ENCODE measurements around the gene TSPAN15.

DNA sequence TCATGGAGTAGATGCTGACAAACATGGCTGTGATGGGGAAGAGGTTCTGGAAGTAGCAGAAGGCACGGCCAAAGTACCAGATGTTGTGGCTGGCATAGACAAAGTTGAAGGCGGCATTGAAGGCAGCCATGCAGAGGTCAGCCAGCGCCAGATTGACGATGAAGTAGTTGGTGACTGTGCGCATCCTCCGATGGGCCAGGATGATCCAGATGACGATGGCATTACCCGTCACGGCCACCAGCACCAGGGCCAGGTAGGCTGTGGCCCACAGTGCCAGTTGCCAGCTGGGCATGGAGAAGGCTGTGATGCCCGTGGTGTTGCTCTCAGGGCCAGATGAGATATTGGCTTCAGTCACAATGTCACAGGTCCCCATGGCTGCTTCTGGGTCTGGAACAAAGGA, 35.3 kb upstream of the TSPAN15 start:
- no peak for TF ChIP-seq ZBTB17 (tag by site-specific recombination; IDR thresholded peaks at IDR 0.05)
- TF ChIP-seq ZNF121 (tag by site-specific recombination; IDR thresholded peaks at IDR 0.05): no peak
- no peak for TF ChIP-seq ZNF404 (tag by site-specific recombination; IDR thresholded peaks at IDR 0.05)
- TF ChIP-seq, protein P1, sequence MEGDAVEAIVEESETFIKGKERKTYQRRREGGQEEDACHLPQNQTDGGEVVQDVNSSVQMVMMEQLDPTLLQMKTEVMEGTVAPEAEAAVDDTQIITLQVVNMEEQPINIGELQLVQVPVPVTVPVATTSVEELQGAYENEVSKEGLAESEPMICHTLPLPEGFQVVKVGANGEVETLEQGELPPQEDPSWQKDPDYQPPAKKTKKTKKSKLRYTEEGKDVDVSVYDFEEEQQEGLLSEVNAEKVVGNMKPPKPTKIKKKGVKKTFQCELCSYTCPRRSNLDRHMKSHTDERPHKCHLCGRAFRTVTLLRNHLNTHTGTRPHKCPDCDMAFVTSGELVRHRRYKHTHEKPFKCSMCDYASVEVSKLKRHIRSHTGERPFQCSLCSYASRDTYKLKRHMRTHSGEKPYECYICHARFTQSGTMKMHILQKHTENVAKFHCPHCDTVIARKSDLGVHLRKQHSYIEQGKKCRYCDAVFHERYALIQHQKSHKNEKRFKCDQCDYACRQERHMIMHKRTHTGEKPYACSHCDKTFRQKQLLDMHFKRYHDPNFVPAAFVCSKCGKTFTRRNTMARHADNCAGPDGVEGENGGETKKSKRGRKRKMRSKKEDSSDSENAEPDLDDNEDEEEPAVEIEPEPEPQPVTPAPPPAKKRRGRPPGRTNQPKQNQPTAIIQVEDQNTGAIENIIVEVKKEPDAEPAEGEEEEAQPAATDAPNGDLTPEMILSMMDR (tag by site-specific recombination; IDR thresholded peaks at IDR 0.05): no peak
- TF ChIP-seq, protein P2, sequence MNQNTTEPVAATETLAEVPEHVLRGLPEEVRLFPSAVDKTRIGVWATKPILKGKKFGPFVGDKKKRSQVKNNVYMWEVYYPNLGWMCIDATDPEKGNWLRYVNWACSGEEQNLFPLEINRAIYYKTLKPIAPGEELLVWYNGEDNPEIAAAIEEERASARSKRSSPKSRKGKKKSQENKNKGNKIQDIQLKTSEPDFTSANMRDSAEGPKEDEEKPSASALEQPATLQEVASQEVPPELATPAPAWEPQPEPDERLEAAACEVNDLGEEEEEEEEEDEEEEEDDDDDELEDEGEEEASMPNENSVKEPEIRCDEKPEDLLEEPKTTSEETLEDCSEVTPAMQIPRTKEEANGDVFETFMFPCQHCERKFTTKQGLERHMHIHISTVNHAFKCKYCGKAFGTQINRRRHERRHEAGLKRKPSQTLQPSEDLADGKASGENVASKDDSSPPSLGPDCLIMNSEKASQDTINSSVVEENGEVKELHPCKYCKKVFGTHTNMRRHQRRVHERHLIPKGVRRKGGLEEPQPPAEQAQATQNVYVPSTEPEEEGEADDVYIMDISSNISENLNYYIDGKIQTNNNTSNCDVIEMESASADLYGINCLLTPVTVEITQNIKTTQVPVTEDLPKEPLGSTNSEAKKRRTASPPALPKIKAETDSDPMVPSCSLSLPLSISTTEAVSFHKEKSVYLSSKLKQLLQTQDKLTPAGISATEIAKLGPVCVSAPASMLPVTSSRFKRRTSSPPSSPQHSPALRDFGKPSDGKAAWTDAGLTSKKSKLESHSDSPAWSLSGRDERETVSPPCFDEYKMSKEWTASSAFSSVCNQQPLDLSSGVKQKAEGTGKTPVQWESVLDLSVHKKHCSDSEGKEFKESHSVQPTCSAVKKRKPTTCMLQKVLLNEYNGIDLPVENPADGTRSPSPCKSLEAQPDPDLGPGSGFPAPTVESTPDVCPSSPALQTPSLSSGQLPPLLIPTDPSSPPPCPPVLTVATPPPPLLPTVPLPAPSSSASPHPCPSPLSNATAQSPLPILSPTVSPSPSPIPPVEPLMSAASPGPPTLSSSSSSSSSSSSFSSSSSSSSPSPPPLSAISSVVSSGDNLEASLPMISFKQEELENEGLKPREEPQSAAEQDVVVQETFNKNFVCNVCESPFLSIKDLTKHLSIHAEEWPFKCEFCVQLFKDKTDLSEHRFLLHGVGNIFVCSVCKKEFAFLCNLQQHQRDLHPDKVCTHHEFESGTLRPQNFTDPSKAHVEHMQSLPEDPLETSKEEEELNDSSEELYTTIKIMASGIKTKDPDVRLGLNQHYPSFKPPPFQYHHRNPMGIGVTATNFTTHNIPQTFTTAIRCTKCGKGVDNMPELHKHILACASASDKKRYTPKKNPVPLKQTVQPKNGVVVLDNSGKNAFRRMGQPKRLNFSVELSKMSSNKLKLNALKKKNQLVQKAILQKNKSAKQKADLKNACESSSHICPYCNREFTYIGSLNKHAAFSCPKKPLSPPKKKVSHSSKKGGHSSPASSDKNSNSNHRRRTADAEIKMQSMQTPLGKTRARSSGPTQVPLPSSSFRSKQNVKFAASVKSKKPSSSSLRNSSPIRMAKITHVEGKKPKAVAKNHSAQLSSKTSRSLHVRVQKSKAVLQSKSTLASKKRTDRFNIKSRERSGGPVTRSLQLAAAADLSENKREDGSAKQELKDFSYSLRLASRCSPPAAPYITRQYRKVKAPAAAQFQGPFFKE (tag by site-specific recombination; IDR thresholded peaks at IDR 0.05; ENCODE audit: borderline replicate concordance): no peak
- TF ChIP-seq, protein P3, sequence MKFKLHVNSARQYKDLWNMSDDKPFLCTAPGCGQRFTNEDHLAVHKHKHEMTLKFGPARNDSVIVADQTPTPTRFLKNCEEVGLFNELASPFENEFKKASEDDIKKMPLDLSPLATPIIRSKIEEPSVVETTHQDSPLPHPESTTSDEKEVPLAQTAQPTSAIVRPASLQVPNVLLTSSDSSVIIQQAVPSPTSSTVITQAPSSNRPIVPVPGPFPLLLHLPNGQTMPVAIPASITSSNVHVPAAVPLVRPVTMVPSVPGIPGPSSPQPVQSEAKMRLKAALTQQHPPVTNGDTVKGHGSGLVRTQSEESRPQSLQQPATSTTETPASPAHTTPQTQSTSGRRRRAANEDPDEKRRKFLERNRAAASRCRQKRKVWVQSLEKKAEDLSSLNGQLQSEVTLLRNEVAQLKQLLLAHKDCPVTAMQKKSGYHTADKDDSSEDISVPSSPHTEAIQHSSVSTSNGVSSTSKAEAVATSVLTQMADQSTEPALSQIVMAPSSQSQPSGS (tag by site-specific recombination; IDR thresholded peaks at IDR 0.05; ENCODE audit: low read depth): no peak
- no peak for TF ChIP-seq ZNF274 (IDR thresholded peaks at IDR 0.05; ENCODE audit: low read length)
- no peak for TF ChIP-seq ZNF274 (tag by site-specific recombination; IDR thresholded peaks at IDR 0.05; ENCODE audit: borderline replicate concordance)
- TF ChIP-seq ZNF335 (tag by site-specific recombination; conservative IDR thresholded peaks at IDR 0.05): no peak
- no peak for TF ChIP-seq ZNF610 (tag by site-specific recombination; IDR thresholded peaks at IDR 0.05; ENCODE audit: borderline replicate concordance)
